HepG2 (cell line): ENCODE data around the gene CAMK2D. TPM values are rescaled to one million over a fixed set of nuclear protein-coding genes. Genes with fewer than 3 reads are reported as not detected.

Source experiments
- ATAC-seq: fragments of 200-7000 bp; cut with Tn5 transposase; 3 replicates; pipeline ENCODE4 v1.9.1; 2020; ENCODE audit warnings: mild to moderate bottlenecking, moderate library complexity
- BruUV-seq: library from RNA; stranded (reverse); fragments of 400-500 nt; replicated peaks from 2 replicates; lab custom pipeline; 2021; lab: Mats Ljungman, UMichigan
- CTCF ChIA-PET: fragments of 300-600 bp; formaldehyde crosslinking; extraction: SDS; loops from one replicate; lab custom pipeline; 2021; ENCODE audit warnings: low total read pairs, inconsistent platforms, low intra/inter-chr PET ratio; lab: Yijun Ruan, JAX
- POLR2A ChIA-PET: fragments of 350-600 bp; sonication (Branson Sonifier 250); formaldehyde crosslinking; loops from one replicate; lab custom pipeline; 2020; ENCODE audit warnings: antibody characterized with exemption, inconsistent platforms; lab: Yijun Ruan, JAX
- DNase-seq: peaks from one replicate; pipeline ENCODE4 v3.0.0-alpha.2; 2015; ENCODE audit warnings: low spot score
- FAIRE-seq: peaks from 3 replicates; lab custom pipeline; 2011; peaks lifted over from hg19 to GRCh38; lab: Jason Lieb, UNC
- H2AFZ ChIP-seq: one replicate; pipeline ENCODE4 v1.6.1; 2011; ENCODE audit warnings: low read length, inconsistent platforms
- H3K27ac ChIP-seq: fragments of 300-600 bp; 3 replicates; pipeline ENCODE4 v1.8.0; 2011; ENCODE audit warnings: mixed run types, mild to moderate bottlenecking, mixed read lengths, low read length, inconsistent platforms; ENCODE audit not compliant: insufficient read depth; ENCODE audit errors: extremely low read length
- H3K27me3 ChIP-seq, 2 experiments: fragments of 200-600 bp in 1 of 2; 2 replicates in 1 of 2; 3 replicates in 1 of 2; pipeline versions ENCODE4 v1.6.0 to v1.8.0; 2011; ENCODE audit warnings: low read length in 2 of 2, mild to moderate bottlenecking in 2 of 2, moderate library complexity in 2 of 2, inconsistent platforms in 1 of 2; ENCODE audit not compliant: insufficient read depth in 2 of 2, control insufficient read depth in 1 of 2
- H3K36me3 ChIP-seq, 2 experiments: fragments of 200-600 bp in 1 of 2; replicated peaks in 1 of 2; 2 replicates in 1 of 2; 3 replicates in 1 of 2; pipeline versions ENCODE4 v1.5.1 to v1.8.0; 2011; ENCODE audit warnings: low read length in 2 of 2, inconsistent platforms in 1 of 2; ENCODE audit not compliant: insufficient read depth in 2 of 2, control insufficient read depth in 1 of 2
- H3K4me1 ChIP-seq: 2 replicates; pipeline ENCODE4 v1.5.1; 2012; ENCODE audit warnings: low read length, inconsistent platforms; ENCODE audit not compliant: insufficient read depth
- H3K4me2 ChIP-seq: 2 replicates; pipeline ENCODE4 v1.6.0; 2011; ENCODE audit warnings: low read depth, low read length, inconsistent platforms
- H3K4me3 ChIP-seq, 3 experiments: fragments of 200-600 bp in 1 of 3; sonication (generic), shearing (Covaris generic) in 1 of 3; replicated peaks in 1 of 3; 2 replicates each; pipeline ENCODE4 v1.5.1; 2011 to 2016; ENCODE audit warnings: low read length in 3 of 3, inconsistent platforms in 2 of 3, low read depth in 2 of 3, mild to moderate bottlenecking in 2 of 3, control low read depth in 1 of 3, mixed read lengths in 1 of 3; ENCODE audit not compliant: insufficient read depth in 1 of 3
- H3K79me2 ChIP-seq: one replicate; pipeline ENCODE4 v1.6.1; 2011; ENCODE audit warnings: low read length, inconsistent platforms; ENCODE audit not compliant: insufficient read depth
- H3K9ac ChIP-seq: 2 replicates; pipeline ENCODE4 v1.6.0; 2011; ENCODE audit warnings: mild to moderate bottlenecking, low read depth, low read length, inconsistent platforms; ENCODE audit not compliant: insufficient read depth
- H3K9me3 ChIP-seq: 2 replicates; pipeline ENCODE4 v1.5.1; 2012; ENCODE audit warnings: mild to moderate bottlenecking, low read length
- H4K20me1 ChIP-seq: 2 replicates; pipeline ENCODE4 v1.6.0; 2011; ENCODE audit warnings: inconsistent platforms, mild to moderate bottlenecking, low read length, moderate library complexity; ENCODE audit not compliant: insufficient read depth
- BCL6 ChIP-seq: IDR thresholded peaks from 2 replicates; pipeline ENCODE4 v1.6.1; 2016; ENCODE audit warnings: missing genetic modification reagents, missing compliant biosample characterization
- FLYWCH1 ChIP-seq: sonication (generic); formaldehyde crosslinking; IDR thresholded peaks from 2 replicates; pipeline ENCODE4 v1.8.1; 2023; ENCODE audit warnings: mild to moderate bottlenecking, missing genetic modification reagents
- KDM1A ChIP-seq: IDR thresholded peaks from 2 replicates; pipeline ENCODE4 v1.6.1; 2016; ENCODE audit warnings: missing compliant biosample characterization
- MEIS2 ChIP-seq: sonication (generic); formaldehyde crosslinking; IDR thresholded peaks from 2 replicates; pipeline ENCODE4 v1.9.0; 2021; ENCODE audit warnings: mild to moderate bottlenecking, missing genetic modification reagents
- SIN3B ChIP-seq: fragments of 150-350 bp; IDR thresholded peaks from 2 replicates; pipeline ENCODE4 v1.6.1; 2014; ENCODE audit warnings: low read length
- TMF1 ChIP-seq: sonication (generic); formaldehyde crosslinking; IDR thresholded peaks from 2 replicates; pipeline ENCODE4 v1.8.1; 2022; ENCODE audit warnings: low read depth, missing genetic modification reagents
- ZNF124 ChIP-seq: sonication (generic); formaldehyde crosslinking; IDR thresholded peaks from 2 replicates; pipeline ENCODE4 v1.4.0; 2020; ENCODE audit warnings: missing genetic modification reagents
- ZNF550 ChIP-seq: sonication (generic); formaldehyde crosslinking; IDR thresholded peaks from 2 replicates; pipeline ENCODE4 v1.4.0; 2020; ENCODE audit warnings: mild to moderate bottlenecking, missing genetic modification reagents, borderline replicate concordance
- ZNF709 ChIP-seq: sonication (generic); formaldehyde crosslinking; IDR thresholded peaks from 2 replicates; pipeline ENCODE4 v1.5.0; 2020; ENCODE audit warnings: mild to moderate bottlenecking, missing genetic modification reagents
- WGBS: methylation state at CpG from one replicate; pipeline ENCODE4 v1.1.6; 2017; ENCODE audit warnings: low lambda C conversion rate; 5-methylcytosine and 5-hydroxymethylcytosine counted together
- in situ Hi-C: cut with HindIII; loops from 2 replicates; pipeline ENCODE4 v1.10.0; 2017; ENCODE audit warnings: low pct_unique_long_range_greater_than_20kb; ENCODE audit not compliant: extremely low pct_ligation_motif_present
- intact Hi-C: fragments of 100-400 bp; cut with micrococcal nuclease; formaldehyde crosslinking; loops from one replicate; pipeline ENCODE4 v1.10.0; 2022; ENCODE audit not compliant: unreplicated experiment
- polyA plus RNA-seq, 8 experiments: library from polyadenylated mRNA; depleted of rRNA in 3 of 8; stranded (reverse) in 7 of 8; unstranded in 1 of 8; fragments of >200 nt; fragmentation: Illumina TruSeq in 4 of 8; extraction: Trizol in 4 of 8; gene quantifications; 2 replicates each; pipeline versions ENCODE4 v1.2.1 to v1.2.3, GENCODE V29; 2011 to 2016; ENCODE audit warnings: low read depth in 4 of 8, missing spikeins in 1 of 8, mixed read lengths in 1 of 8; ENCODE audit not compliant: insufficient read depth in 1 of 8
- total RNA-seq, 5 experiments: library from RNA; depleted of rRNA; stranded (reverse); fragments of >200 nt; fragmentation: Illumina TruSeq; extraction: Trizol; gene quantifications; 2 replicates each; pipeline ENCODE4 v1.2.3, GENCODE V29; 2016; ENCODE audit warnings: low read depth in 1 of 5
- TF ChIP-seq, protein P1 (sequence below): sonication (generic); formaldehyde crosslinking; IDR thresholded peaks from 2 replicates; pipeline ENCODE4 v1.8.0; 2022; ENCODE audit warnings: mild to moderate bottlenecking, missing genetic modification reagents
- TF ChIP-seq, protein P2 (sequence below): sonication (generic); formaldehyde crosslinking; IDR thresholded peaks from 2 replicates; pipeline ENCODE4 v1.4.0; 2020; ENCODE audit warnings: mild to moderate bottlenecking, missing genetic modification reagents
- TF ChIP-seq, protein P3 (sequence below): sonication (generic); IDR thresholded peaks from 2 replicates; pipeline ENCODE4 v1.6.1; 2016; ENCODE audit warnings: low read depth, borderline replicate concordance

CAMK2D gene
- total and polyA plus RNA-seq, 2 of the 13 experiments (the other 11 are each of a cell fraction or from before 2014, with no cell fraction given): 18.0 to 65.4 TPM

DNA sequence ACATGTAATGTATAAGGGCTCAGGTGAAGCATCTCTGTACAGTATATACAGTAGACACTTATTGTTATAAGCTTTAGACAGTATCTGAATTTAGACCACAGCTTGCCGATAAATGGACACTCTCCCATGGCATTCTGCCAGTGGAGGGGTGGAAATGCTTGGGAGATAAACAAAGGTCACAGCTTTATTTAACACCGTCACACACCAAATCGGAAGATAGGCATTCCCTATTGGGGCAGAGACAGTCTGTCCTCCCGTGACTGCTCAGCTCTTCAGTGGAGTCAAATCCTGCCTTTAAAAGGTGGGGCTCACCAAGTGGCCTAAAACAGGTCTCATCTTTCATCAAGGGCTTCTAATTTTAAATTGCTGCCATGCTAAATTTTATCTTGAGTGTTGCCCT lies 178.8 kb downstream of the CAMK2D start:
- Histone ChIP-seq H3K9ac (no peak overlapping the region), H3K27ac (no peak overlapping the region), H3K9me3 (no peaks in the 10 kb centered on the region), H3K4me3 (no peak overlapping the region), H2AFZ (no peak overlapping the region), H3K36me3 (peaks cover 0 to 5% of the 10 kb centered on the region in 2 experiments; a peak in 2 of 5 replicates), H3K4me1 (no peaks in the 10 kb centered on the region), H3K27me3 (no peaks in the 10 kb centered on the region), H3K4me2 (no peak overlapping the region), H4K20me1 (no peaks in the 10 kb centered on the region), H3K79me2 (no peaks in the 10 kb centered on the region)
- BruUV-seq: no TSS peak
- in situ Hi-C loops (no loop called here), intact Hi-C loops (no loop called here)
- POLR2A ChIA-PET: no interaction called here
- ATAC-seq (no peak), FAIRE-seq (no peak), DNase-seq (no peak)
- 100% methylated on average over 4 of the region's 4 CpGs for WGBS
- TF ChIP-seq ZNF709 (CRISPR knock-in tag): no peak
- no peak for TF ChIP-seq TMF1 (CRISPR knock-in tag)
- no peak for TF ChIP-seq ZNF550 (CRISPR knock-in tag)
- TF ChIP-seq SIN3B: no peak
- TF ChIP-seq, protein P1, sequence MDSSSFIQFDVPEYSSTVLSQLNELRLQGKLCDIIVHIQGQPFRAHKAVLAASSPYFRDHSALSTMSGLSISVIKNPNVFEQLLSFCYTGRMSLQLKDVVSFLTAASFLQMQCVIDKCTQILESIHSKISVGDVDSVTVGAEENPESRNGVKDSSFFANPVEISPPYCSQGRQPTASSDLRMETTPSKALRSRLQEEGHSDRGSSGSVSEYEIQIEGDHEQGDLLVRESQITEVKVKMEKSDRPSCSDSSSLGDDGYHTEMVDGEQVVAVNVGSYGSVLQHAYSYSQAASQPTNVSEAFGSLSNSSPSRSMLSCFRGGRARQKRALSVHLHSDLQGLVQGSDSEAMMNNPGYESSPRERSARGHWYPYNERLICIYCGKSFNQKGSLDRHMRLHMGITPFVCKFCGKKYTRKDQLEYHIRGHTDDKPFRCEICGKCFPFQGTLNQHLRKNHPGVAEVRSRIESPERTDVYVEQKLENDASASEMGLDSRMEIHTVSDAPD: no peak
- TF ChIP-seq, protein P2, sequence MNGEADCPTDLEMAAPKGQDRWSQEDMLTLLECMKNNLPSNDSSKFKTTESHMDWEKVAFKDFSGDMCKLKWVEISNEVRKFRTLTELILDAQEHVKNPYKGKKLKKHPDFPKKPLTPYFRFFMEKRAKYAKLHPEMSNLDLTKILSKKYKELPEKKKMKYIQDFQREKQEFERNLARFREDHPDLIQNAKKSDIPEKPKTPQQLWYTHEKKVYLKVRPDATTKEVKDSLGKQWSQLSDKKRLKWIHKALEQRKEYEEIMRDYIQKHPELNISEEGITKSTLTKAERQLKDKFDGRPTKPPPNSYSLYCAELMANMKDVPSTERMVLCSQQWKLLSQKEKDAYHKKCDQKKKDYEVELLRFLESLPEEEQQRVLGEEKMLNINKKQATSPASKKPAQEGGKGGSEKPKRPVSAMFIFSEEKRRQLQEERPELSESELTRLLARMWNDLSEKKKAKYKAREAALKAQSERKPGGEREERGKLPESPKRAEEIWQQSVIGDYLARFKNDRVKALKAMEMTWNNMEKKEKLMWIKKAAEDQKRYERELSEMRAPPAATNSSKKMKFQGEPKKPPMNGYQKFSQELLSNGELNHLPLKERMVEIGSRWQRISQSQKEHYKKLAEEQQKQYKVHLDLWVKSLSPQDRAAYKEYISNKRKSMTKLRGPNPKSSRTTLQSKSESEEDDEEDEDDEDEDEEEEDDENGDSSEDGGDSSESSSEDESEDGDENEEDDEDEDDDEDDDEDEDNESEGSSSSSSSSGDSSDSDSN: no peak
- no peak for TF ChIP-seq ZNF124
- no peak for TF ChIP-seq MEIS2 (CRISPR knock-in tag)
- no peak for TF ChIP-seq KDM1A
- no peak for TF ChIP-seq FLYWCH1
- TF ChIP-seq BCL6 (CRISPR knock-in tag): no peak
- TF ChIP-seq, protein P3, sequence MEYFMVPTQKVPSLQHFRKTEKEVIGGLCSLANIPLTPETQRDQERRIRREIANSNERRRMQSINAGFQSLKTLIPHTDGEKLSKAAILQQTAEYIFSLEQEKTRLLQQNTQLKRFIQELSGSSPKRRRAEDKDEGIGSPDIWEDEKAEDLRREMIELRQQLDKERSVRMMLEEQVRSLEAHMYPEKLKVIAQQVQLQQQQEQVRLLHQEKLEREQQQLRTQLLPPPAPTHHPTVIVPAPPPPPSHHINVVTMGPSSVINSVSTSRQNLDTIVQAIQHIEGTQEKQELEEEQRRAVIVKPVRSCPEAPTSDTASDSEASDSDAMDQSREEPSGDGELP: no peak
- CTCF ChIA-PET: no interaction called here
